Frontal cortex (tissue), 4 donors: ENCODE results near the gene FOXO1. TPM values are rescaled to one million over a fixed set of nuclear protein-coding genes. Genes with fewer than 3 reads are reported as not detected.
A peak's percentile ranks its signal among the peaks of the same experiment; 100 is the strongest.
"Not testable (repeated sequence)": the region's sequence is repeated elsewhere in the genome, so short reads cannot be mapped to it uniquely, and the experiment has no call there.

Experiments used
- DNase-seq, 2 donors: peaks; one replicate each; pipeline ENCODE4 v3.0.0; 2012; ENCODE audit warnings: low spot score in 2 of 2
- FAIRE-seq: peaks from 2 replicates; lab custom pipeline; 2012; peaks lifted over from hg19 to GRCh38; lab: Jason Lieb, UNC
- total RNA-seq: library from RNA; depleted of rRNA; stranded (reverse); fragments of >200 nt; gene quantifications from one replicate; pipeline ENCODE4 v1.2.3, GENCODE V29; 2014
- donor health status: control.
- donor health status: control.
- donor health status: control.

The FOXO1 gene
- total RNA-seq, 1 donor from 2014 or later: 9.8 TPM

DNA sequence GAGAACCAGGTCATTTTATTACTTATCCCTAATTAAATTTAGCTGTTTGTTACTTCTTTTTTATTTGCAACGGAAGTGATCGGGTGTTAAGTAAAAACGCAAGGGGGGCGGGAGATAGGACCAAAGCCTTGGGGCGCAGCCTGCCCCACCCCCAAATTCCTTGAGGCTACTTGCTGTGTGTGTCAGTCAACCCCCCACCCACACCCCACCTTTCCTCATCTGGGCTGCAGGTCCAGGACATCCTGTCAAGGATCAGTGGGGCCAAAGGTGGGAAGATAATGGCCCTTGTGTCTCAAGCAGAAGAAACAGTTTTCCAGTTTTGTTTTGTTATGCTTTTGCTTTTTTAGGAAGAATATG is 1.2 kb upstream of the FOXO1 start:
- no peak for FAIRE-seq

GRCh38 chr13:40666933-40667621 is 636 bp upstream of the FOXO1 start:
- FAIRE-seq (no peak), DNase-seq (peak; percentile 39 to 82)

More for the DNA sequence above, 1.2 kb upstream of the FOXO1 start:
- no peak for DNase-seq

DNA sequence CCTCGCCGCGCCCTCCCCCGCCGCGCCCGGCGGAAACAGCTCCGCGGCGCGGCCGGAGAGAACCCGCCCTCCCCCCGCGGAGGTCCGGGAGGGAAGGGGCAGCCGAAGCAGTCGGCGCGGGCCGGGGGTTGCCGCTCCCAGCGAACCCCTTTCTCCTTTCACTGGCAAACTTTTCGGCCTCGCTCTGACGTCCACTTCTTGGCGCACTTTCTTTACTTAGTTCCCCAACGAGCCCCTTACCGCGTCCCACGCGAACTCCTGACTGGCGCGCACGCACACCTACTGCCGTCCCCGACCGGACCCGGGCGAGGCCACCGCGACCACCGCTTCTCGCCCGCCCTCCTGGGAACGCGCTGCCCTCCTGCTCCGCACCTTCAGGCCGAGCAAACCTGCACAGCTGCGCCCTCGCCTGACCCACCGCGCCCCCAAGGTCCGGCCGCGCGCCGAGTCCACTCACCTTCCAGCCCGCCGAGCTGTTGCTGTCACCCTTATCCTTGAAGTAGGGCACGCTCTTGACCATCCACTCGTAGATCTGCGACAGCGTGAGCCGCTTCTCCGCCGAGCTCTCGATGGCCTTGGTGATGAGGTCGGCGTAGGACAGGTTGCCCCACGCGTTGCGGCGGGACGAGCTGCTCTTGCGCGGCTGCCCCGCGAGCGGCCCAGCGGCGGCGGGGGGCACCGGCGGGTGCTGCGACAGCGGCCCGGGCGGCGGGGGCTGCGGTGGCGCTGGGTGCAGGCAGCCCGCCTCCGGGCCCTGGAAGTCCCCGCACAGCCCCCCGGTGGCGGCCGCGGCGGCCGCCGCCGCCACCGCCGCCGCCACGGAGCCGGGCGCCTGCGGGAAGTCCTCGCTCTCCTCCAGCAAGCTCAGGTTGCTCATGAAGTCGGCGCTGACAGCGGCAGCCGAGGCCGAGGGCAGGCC is 1.1 kb downstream of the FOXO1 start:
- peak; percentile 40 to 75 for DNase-seq
- FAIRE-seq: no peak

DNA sequence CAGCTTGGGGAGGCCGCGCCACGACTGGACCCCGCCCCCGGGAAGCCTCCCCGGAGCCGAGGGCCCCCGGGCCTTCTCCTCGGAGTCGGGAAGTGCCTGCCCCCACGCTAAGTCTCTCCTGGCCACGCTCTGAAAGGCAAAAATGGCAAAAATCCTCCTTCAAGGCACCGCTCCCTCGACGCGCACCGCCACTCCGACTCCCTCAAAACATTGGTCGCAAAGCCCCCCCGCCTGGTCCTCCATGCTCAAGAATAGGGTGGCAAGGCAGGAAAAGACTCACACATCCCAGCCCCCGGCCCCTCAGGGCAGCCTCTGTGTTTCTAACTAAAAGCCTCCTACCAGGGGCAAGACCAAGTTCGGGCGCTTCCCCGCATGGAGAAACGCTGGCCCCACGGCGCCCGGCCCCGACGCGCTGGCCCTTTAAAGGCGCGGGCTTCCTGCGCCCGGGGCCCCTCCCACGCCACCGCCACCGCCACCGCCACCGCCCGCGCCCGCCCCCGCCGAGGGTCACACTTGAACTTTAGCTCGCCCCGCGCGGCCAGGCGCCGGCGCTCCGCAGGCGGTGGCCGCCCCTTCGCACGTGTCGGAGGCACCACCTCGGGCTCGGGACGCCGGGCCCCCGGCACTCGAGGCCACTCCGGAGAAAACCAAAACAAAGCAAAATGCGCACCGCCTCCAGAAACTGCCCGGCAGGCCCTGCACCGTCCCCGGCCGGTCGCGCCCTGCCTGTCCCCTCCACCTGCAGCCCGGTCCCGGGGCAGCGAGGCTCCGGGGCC is 1.9 kb downstream of the FOXO1 start:
- FAIRE-seq: no peak

DNA sequence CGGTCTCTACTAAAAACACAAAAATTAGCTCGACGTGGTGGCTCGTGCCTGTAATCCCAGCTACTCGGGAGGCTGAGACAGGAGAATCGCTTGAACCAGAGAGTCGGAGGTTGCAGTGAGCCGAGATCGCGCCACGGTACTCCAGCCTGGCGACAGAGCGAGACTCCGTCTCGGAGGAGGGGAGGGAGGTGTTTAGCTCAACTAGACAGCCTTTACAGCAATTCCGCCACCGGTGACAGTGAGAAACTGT is 2.4 kb downstream of the FOXO1 start:
- FAIRE-seq, DNase-seq: not testable (repeated sequence)

More for the DNA sequence above, 1.9 kb downstream of the FOXO1 start:
- peak; percentile 67 to 75 for DNase-seq

GRCh38 chr13:40662866-40663265 is 3.6 kb downstream of the FOXO1 start:
- DNase-seq: no peak
- no peak for FAIRE-seq

GRCh38 chr13:40661875-40662665 is 4.4 kb downstream of the FOXO1 start:
- DNase-seq: no peak
- no peak for FAIRE-seq

GRCh38 chr13:40660692-40661091 is 5.7 kb downstream of the FOXO1 start:
- no peak for FAIRE-seq
- no peak for DNase-seq

GRCh38 chr13:40660141-40660664 is 6.2 kb downstream of the FOXO1 start:
- DNase-seq (no peak), FAIRE-seq (no peak)

DNA sequence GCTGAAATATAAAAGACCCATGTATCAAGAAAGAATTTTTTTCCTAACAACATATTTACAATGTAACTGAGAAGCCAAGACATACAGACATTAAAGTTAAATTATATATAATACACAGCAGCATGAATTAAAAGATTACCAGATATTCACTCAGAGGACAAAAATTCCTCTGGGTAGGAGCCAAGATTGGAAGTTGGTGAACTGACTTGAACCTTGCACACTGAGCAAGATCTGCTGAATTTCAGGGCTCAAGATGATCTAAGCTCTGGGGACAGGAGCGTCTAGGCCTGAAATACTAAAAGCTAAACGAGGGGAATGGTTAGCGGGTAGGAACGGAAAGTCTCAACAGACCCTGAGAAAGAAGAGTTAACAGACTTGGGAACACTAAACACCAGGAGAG is 8.5 kb downstream of the FOXO1 start:
- no peak for DNase-seq
- no peak for FAIRE-seq

DNA sequence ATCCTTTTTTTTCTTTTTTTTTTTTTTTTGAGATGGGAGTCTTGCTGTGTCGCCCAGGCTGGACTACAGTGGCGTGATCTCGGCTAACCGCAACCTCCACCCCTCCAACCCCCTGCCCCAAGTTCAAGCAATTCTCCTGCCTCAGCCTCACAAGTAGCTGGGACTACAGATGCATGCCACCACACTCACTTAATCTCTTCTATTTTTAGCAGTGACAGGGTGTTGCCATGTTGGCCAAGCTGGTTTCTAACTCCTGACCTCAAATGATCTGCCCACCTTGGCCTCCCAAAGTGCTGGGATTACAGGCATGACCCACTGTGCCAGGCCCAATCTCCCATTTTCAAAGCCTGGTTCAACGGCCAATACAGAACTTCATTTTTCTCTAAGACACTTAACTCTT is 9.1 kb downstream of the FOXO1 start:
- FAIRE-seq (no peak), DNase-seq (no peak)

GRCh38 chr13:40656358-40656757 is 10.1 kb downstream of the FOXO1 start:
- no peak for DNase-seq
- no peak for FAIRE-seq

GRCh38 chr13:40653527-40654318 is 12.7 kb downstream of the FOXO1 start:
- DNase-seq (no peak), FAIRE-seq (no peak)

DNA sequence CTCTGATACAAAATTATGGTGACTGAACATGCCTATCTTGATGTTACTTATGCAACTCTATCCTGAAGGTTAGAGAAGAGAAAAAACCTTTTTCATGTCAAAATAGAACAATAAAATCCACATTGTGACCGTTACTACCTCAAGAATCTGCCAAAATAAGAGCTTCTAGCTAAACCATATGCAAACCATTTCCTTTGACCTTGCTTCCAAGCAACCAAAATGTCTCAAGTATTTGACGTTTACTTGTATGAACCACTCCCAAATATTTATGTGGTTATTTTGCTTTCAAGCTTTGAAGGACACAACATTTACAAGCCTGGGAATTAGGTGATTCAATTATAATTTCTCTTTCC is 13.9 kb downstream of the FOXO1 start:
- DNase-seq (no peak), FAIRE-seq (no peak)

DNA sequence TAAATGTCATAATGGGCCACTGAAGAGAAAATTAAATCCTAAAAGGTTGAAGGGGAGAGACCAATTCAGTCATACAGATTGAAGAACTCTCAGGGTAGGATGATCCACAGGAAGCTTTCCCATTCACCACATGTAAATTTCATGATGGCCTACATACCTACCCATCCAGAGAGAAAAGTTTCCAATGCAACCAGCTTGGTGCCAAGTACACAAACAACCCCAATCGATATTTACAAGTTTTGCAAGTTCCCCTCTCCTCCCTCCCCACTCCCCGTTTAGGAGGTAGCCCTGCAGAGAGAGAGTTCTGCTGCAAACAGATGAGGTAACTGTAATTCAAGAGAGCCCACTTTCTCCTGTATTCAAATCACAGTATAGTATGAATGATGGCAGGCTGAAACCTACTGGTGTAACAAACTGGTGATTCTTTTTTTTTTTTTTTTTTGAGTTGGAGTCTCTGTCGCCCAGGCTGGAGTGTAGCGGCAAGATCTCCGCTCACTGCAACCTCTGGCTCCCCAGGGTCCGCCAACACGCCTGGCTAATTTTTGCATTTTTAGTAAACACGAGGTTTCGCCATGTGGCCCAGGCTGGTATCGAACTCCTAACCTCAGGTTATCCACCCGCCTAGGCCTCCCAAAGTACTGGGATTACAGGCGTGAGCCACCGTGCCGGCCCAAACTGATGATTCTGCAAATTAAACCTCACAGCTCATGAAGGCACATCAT is 14.4 kb downstream of the FOXO1 start:
- no peak for FAIRE-seq
- DNase-seq: no peak

DNA sequence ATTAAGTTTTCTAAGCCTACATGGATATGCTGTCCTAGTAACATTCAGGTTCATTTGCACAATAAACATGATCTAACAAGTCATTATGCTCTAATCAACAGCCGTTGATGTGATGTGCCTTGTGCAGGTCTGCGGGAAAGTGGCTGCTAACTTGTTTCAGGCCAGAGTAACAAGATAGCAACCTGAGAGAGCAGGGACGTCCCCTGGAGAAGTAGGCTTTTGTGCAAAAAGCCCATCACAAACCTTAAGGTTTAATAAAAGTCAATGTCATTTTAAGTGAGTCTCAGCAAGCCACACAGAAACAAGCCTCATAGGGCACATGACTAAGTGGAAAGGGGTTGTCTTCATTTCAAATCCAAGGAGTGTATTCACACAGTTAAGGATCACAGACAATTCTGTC is 17.6 kb downstream of the FOXO1 start:
- no peak for FAIRE-seq
- no peak for DNase-seq

- FAIRE-seq: no peak
- no peak for DNase-seq
Observed at GRCh38 chr13:40648040-40648439, 18.4 kb downstream of the FOXO1 start.

- no peak for FAIRE-seq
- DNase-seq: no peak
Observed at GRCh38 chr13:40644838-40645604, 21.4 kb downstream of the FOXO1 start.
